PFSK-1 (cell line): ENCODE data around the gene GPRIN1.

Source experiments
- FOXP2 ChIP-seq: optimal IDR thresholded peaks from 2 replicates; pipeline ENCODE3; 2011; ENCODE audit warnings: borderline replicate concordance, control low read depth, inconsistent platforms; ENCODE audit not compliant: insufficient read depth; ENCODE audit errors: extremely low read length, extremely low read depth
- POLR2AphosphoS5 ChIP-seq: IDR thresholded peaks from 2 replicates; pipeline ENCODE4 v1.6.1; 2012; ENCODE audit warnings: low read depth, mild to moderate bottlenecking, control low read depth, low read length, moderate library complexity
- REST ChIP-seq, 2 experiments: IDR thresholded peaks; 2 replicates each; pipeline versions ENCODE4 v1.6.1 to v1.8.0; 2011 to 2012; ENCODE audit warnings: low read depth in 2 of 2, low read length in 2 of 2, control low read depth in 1 of 2, inconsistent platforms in 1 of 2, mild to moderate bottlenecking in 1 of 2, moderate library complexity in 1 of 2; ENCODE audit not compliant: insufficient read depth in 1 of 2
- SIN3A ChIP-seq: IDR thresholded peaks from 2 replicates; pipeline ENCODE4 v1.6.1; 2012; ENCODE audit warnings: mild to moderate bottlenecking, low read length, moderate library complexity, borderline replicate concordance; ENCODE audit not compliant: insufficient read depth
- TAF1 ChIP-seq: IDR thresholded peaks from 2 replicates; pipeline ENCODE4 v1.6.1; 2012; ENCODE audit warnings: low read length, control low read depth, borderline replicate concordance; ENCODE audit not compliant: insufficient read depth

GRCh38 chr5:176601901-176602482 lies 8.0 kb downstream of the GPRIN1 start:
- TF ChIP-seq REST (IDR thresholded peaks at IDR 0.05; ENCODE audit: insufficient read depth in 1 of 2, low read depth in 2 of 2, low read length in 2 of 2) (no peak), POLR2AphosphoS5 (no peak), SIN3A (no peak), TAF1 (no peak), FOXP2 (no peak)
